Gastrocnemius medialis (tissue), 4 donors: Measurements from ENCODE around the gene DVL2. TPM values are rescaled to one million over a fixed set of nuclear protein-coding genes. Genes with fewer than 3 reads are reported as not detected.

Experiments
- ATAC-seq, 2 donors: fragments of 150-250 bp; one replicate each; pipeline ENCODE4 v1.9.1; 2016
- DNase-seq, 2 donors: peaks; one replicate each; pipeline ENCODE4 v3.0.0-alpha.2; 2019
- H3K27ac ChIP-seq, 4 donors: fragments of 200-600 bp; sonication (generic); 1 replicate in 1 of 4; 2 replicates in 3 of 4; pipeline ENCODE4 v1.5.1; 2016 to 2018; ENCODE audit warnings: mild to moderate bottlenecking in 2 of 4, moderate library complexity in 1 of 4
- H3K27me3 ChIP-seq, 3 donors: fragments of 200-600 bp; sonication (generic) in 2 of 3; 1 replicate in 1 of 3; 2 replicates in 2 of 3; pipeline versions ENCODE4 v1.5.1 to v1.6.0; 2016 to 2019; ENCODE audit warnings: mild to moderate bottlenecking in 1 of 3, moderate library complexity in 1 of 3
- H3K36me3 ChIP-seq, 2 donors: fragments of 200-600 bp; sonication (generic) in 1 of 2; one replicate each; pipeline ENCODE4 v1.5.1; 2017 to 2018
- H3K4me1 ChIP-seq, 2 donors: fragments of 200-600 bp; sonication (generic) in 1 of 2; one replicate each; pipeline ENCODE4 v1.5.1; 2016 to 2017; ENCODE audit warnings: mild to moderate bottlenecking in 2 of 2
- H3K4me3 ChIP-seq, 4 donors: fragments of 200-600 bp; sonication (generic) in 3 of 4; 1 replicate in 1 of 4; 2 replicates in 3 of 4; pipeline ENCODE4 v1.5.1; 2016 to 2019; ENCODE audit warnings: mild to moderate bottlenecking in 2 of 4
- H3K9me3 ChIP-seq, 3 donors: fragments of 200-600 bp; sonication (generic) in 2 of 3; 1 replicate in 1 of 3; 2 replicates in 2 of 3; pipeline ENCODE4 v1.5.1; 2016 to 2019
- CTCF ChIP-seq, 5 experiments: fragments of 450-650 bp in 3 of 5; fragments of 200-600 bp in 2 of 5; sonication (generic) in 2 of 5; IDR thresholded peaks in 4 of 5; conservative IDR thresholded peaks in 1 of 5; 1 replicate in 4 of 5; 2 replicates in 1 of 5; pipeline ENCODE4 v1.5.1; 2016 to 2019; ENCODE audit warnings: antibody characterized with exemption in 5 of 5, mild to moderate bottlenecking in 3 of 5, moderate library complexity in 3 of 5
- POLR2A ChIP-seq, 2 donors: fragments of 450-650 bp; IDR thresholded peaks; one replicate each; pipeline ENCODE4 v1.6.1; 2017; ENCODE audit warnings: antibody characterized with exemption in 2 of 2, mild to moderate bottlenecking in 2 of 2, moderate library complexity in 2 of 2
- in situ Hi-C, 4 donors: fragments of 200-750 bp; cut with MboI; loops; one replicate each; pipeline versions ENCODE4 v1.15.0 to v1.8.0; 2017; ENCODE audit warnings: low sequenced_read_pairs in 4 of 4
- intact Hi-C: fragments of 100-400 bp; cut with DNase I; formaldehyde crosslinking; loops from one replicate; pipeline ENCODE4 v1.15.1; 2023; ENCODE audit warnings: low total_unique reads
- total RNA-seq, 4 donors: library from RNA; depleted of rRNA; stranded (reverse); fragments of >200 nt; gene quantifications; one replicate each; pipeline versions ENCODE4 v1.1.0 to v1.2.3, GENCODE V29; 2016

The DVL2 gene
- total RNA-seq, 4 donors from 2014 or later = 15.5 to 22.6 (median 20.5) TPM

GRCh38 chr17:7222972-7223292 is 11.4 kb downstream of the DVL2 start:
- peaks cover 0 to 70% of the 10 kb centered on the region in 2 donors for H3K36me3 ChIP-seq
- ATAC-seq = no peak
- no peak overlapping the region for H3K4me3 ChIP-seq
- intact Hi-C loops = no loop called here
- H3K27me3 ChIP-seq = no peaks in the 10 kb centered on the region
- peak overlapping the region in 1 of 4 donors; percentile 99 for H3K27ac ChIP-seq
- in situ Hi-C loops = no loop called here
- no peak for DNase-seq
- H3K9me3 ChIP-seq = no peaks in the 10 kb centered on the region
- H3K4me1 ChIP-seq = peaks cover 37 to 50% of the 10 kb centered on the region in 2 donors
- TF ChIP-seq POLR2A (IDR thresholded peaks at IDR 0.05) = no peak
- TF ChIP-seq CTCF (IDR thresholded peaks at IDR 0.05 in 4 of 5, conservative IDR thresholded peaks at IDR 0.05 in 1 of 5) = no peak

GRCh38 chr17:7222093-7222971 is 12.0 kb downstream of the DVL2 start:
- Histone ChIP-seq H3K27ac (peak overlapping the region in 3 of 4 donors; percentile 94 to 99 (median 98)), H3K4me3 (no peak overlapping the region), H3K9me3 (no peaks in the 10 kb centered on the region), H3K4me1 (peaks cover 41 to 55% of the 10 kb centered on the region in 2 donors), H3K27me3 (no peaks in the 10 kb centered on the region), H3K36me3 (peaks cover 0 to 67% of the 10 kb centered on the region in 2 donors)
- intact Hi-C loops = no loop called here
- ATAC-seq (no peak), DNase-seq (no peak)
- TF ChIP-seq CTCF (IDR thresholded peaks at IDR 0.05 in 4 of 5, conservative IDR thresholded peaks at IDR 0.05 in 1 of 5) = no peak
- TF ChIP-seq POLR2A (IDR thresholded peaks at IDR 0.05) = no peak
- in situ Hi-C loops = no loop called here

- intact Hi-C loops (loop anchor here (2.0 kb wide), 1 partner anchor 13 kb away; the partner anchor contains the start of gene DVL2), in situ Hi-C loops (no loop called here)
- no peak for DNase-seq
- no peaks in the 10 kb centered on the region for H3K27me3 ChIP-seq
- TF ChIP-seq POLR2A (IDR thresholded peaks at IDR 0.05) = no peak
- no peak for TF ChIP-seq CTCF (IDR thresholded peaks at IDR 0.05 in 4 of 5, conservative IDR thresholded peaks at IDR 0.05 in 1 of 5)
- peaks cover 47 to 62% of the 10 kb centered on the region in 2 donors for H3K4me1 ChIP-seq
- ATAC-seq = no peak
- H3K4me3 ChIP-seq = peak overlapping the region in 3 of 4 donors; percentile 75 to 90 (median 89)
- peaks cover 0 to 58% of the 10 kb centered on the region in 2 donors for H3K36me3 ChIP-seq
- H3K9me3 ChIP-seq = no peaks in the 10 kb centered on the region
- peak overlapping the region; percentile 91 to 99 (median 96) for H3K27ac ChIP-seq
Measured at GRCh38 chr17:7221278-7222092, 12.8 kb downstream of the DVL2 start.

GRCh38 chr17:7220593-7221277 is 13.6 kb downstream of the DVL2 start:
- Histone ChIP-seq H3K4me1 (peaks cover 52 to 64% of the 10 kb centered on the region in 2 donors), H3K4me3 (peak overlapping the region; percentile 75 to 90 (median 84)), H3K36me3 (peaks cover 0 to 51% of the 10 kb centered on the region in 2 donors), H3K9me3 (no peaks in the 10 kb centered on the region), H3K27ac (peak overlapping the region; percentile 91 to 99 (median 96)), H3K27me3 (no peaks in the 10 kb centered on the region)
- intact Hi-C loops (loop anchor here (2.0 kb wide), 1 partner anchor 14 kb away; the partner anchor contains the start of gene DVL2), in situ Hi-C loops (no loop called here)
- no peak for TF ChIP-seq POLR2A (IDR thresholded peaks at IDR 0.05)
- peak; percentile 18 to 51 (median 40) for TF ChIP-seq CTCF (IDR thresholded peaks at IDR 0.05 in 4 of 5, conservative IDR thresholded peaks at IDR 0.05 in 1 of 5)
- DNase-seq (peak; percentile 43 to 77), ATAC-seq (peak; percentile 31 to 50)
